GM13977 (cell line): ENCODE results near the gene FNTB.

Experiments
- DNase-seq: peaks from one replicate; pipeline ENCODE4 v3.0.0; 2012; ENCODE audit warnings: low spot score
- in situ Hi-C: fragments of 300-500 bp; cut with MboI; formaldehyde crosslinking; loops from one replicate; pipeline ENCODE4 v1.12.0; 2022; ENCODE audit warnings: low sequenced_read_pairs, low pct_unique_long_range_greater_than_20kb, mixed read lengths, inconsistent platforms; ENCODE audit not compliant: unreplicated experiment
- TF ChIP-seq, protein P1 (sequence below): IDR thresholded peaks from 2 replicates; pipeline ENCODE4 v1.5.1; 2012; ENCODE audit warnings: mild to moderate bottlenecking, control low read depth; ENCODE audit not compliant: insufficient read depth; ENCODE audit errors: extremely low read depth, missing control alignments

The FNTB gene

DNA sequence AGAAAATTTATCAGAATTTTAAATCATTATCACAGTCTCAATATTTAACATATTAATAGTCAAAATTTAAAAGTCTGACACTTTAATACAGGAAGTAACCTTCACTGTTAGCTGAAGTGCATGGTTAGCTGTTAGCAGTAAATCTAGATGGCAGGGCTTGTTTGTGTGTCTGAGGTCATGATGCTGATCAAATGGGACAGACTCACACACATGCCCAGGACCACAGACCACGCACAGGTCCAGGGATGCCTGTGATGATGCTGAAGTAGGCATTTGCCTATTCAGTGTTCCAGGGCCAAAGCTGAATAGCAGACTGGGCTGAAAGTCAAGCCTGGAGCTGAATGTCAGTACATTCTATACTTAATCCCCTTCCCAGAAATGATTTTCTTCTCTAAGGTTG is 20.5 kb downstream of the FNTB start:
- DNase-seq: no peak
- in situ Hi-C loops: no loop called here
- TF ChIP-seq, protein P1, sequence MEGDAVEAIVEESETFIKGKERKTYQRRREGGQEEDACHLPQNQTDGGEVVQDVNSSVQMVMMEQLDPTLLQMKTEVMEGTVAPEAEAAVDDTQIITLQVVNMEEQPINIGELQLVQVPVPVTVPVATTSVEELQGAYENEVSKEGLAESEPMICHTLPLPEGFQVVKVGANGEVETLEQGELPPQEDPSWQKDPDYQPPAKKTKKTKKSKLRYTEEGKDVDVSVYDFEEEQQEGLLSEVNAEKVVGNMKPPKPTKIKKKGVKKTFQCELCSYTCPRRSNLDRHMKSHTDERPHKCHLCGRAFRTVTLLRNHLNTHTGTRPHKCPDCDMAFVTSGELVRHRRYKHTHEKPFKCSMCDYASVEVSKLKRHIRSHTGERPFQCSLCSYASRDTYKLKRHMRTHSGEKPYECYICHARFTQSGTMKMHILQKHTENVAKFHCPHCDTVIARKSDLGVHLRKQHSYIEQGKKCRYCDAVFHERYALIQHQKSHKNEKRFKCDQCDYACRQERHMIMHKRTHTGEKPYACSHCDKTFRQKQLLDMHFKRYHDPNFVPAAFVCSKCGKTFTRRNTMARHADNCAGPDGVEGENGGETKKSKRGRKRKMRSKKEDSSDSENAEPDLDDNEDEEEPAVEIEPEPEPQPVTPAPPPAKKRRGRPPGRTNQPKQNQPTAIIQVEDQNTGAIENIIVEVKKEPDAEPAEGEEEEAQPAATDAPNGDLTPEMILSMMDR: no peak

DNA sequence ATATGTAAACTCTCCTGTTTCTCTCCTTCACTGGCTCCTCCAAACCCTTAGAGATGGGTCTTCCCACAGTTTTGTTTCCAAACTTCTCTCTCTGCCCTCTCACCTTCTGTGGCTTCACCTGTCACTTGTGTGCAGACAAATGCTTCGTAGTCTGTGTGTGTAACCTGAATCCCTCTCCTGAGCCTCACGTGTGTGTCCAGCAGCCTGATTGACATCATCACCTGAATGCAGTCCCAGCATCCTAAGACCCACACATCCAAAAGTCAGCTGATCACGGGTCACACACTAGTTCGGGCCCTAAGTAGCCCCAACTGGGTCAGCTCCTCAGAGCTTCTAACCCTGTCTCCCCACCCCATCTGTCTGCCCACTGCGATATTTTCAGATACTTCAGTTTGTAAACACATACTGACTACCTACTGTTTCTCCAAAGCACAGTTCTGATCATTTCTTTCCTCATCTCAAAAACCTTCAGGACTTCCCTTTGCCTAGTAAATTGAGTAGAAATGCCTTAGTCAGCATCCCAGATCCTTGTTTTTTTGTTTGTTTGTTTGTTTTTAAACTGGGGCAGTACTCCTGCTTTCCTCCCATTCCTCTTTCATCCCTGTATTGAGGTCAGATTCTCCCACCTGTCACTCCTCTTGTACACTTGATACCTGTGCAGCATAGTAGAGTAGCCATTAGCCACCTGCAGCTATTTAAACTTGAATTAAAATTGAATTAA is 23.7 kb downstream of the FNTB start:
- TF ChIP-seq, protein P1: no peak
- in situ Hi-C loops: no loop called here
- no peak for DNase-seq

DNA sequence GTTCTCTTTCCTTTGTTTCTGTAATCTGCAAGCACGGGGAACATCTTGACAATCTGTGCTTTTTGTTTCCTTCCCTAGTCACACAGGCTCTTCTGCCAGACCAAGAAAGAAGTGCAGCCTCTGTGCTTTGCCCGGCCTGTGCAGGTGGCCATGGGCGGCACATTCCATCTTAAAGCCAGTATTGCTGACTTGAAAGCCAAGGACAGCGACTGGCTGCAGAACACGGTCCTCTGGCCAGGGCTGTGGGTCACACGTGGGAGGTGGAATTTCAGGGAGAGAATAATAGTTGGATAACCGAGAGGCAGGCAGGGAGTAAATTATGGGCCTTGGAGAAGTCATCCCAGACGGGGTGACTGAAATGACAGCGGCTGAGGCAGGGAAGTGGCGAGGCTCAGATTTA is 24.8 kb downstream of the FNTB start:
- DNase-seq: no peak
- TF ChIP-seq, protein P1: no peak
- in situ Hi-C loops: no loop called here

DNA sequence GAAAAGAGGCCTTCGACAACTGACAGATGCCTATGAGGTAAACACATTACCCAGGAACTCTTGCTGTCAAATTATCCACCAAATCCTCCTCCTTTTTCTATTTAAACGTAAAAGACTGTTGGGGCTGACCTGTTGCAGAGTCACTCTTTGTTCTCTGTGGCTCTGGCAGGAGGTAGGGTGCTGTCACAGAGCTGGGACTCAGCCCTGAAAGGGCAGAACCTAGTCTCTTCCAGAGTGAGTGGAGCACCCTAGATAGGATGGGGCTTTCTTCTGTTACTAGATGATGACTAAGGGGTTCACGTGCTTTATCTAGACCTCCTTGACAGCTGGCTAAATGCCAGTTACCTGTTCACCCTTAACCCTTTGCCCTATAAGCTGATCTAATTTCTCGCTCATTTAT is 25.7 kb downstream of the FNTB start:
- in situ Hi-C loops: no loop called here
- TF ChIP-seq, protein P1: no peak
- DNase-seq: no peak

DNA sequence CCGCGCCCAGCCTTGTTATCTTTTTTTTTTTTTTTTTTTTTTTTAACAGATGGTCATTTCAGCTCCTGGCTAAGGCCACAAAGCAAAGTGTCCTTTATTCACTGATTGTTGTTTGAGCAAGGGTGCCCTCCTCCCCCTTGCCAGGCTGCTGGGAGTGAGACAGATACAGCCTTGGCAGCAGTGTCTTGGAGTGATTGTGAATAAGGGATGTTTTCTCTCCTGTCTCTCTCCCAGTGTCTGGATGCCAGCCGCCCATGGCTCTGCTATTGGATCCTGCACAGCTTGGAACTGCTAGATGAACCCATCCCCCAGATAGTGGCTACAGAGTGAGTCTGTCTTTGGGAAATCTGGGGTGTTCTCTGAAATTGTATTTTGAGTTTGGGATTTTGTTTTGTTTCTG is 28.7 kb downstream of the FNTB start:
- DNase-seq: no peak
- TF ChIP-seq, protein P1: no peak
- in situ Hi-C loops: no loop called here

DNA sequence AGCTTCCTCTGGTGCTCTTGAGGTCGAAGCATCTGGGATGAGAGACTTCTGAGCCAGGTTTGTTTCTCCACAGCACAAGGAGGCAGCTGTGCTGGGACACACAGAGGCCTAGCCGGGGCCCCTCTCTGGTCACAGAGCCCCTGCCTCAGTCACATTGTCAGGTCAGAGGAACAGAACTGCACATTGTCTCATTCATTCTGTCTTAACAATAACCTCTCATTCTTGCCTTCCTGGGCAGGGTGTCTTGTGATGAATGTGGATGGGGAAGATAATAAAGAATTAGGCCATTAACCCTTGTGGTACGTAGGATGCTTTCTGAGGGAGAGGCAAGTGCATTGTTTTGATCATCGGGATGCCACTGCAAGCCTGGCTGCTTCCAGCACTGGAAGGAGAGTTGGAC is 29.8 kb downstream of the FNTB start:
- in situ Hi-C loops: no loop called here
- DNase-seq: no peak
- TF ChIP-seq, protein P1: no peak

DNA sequence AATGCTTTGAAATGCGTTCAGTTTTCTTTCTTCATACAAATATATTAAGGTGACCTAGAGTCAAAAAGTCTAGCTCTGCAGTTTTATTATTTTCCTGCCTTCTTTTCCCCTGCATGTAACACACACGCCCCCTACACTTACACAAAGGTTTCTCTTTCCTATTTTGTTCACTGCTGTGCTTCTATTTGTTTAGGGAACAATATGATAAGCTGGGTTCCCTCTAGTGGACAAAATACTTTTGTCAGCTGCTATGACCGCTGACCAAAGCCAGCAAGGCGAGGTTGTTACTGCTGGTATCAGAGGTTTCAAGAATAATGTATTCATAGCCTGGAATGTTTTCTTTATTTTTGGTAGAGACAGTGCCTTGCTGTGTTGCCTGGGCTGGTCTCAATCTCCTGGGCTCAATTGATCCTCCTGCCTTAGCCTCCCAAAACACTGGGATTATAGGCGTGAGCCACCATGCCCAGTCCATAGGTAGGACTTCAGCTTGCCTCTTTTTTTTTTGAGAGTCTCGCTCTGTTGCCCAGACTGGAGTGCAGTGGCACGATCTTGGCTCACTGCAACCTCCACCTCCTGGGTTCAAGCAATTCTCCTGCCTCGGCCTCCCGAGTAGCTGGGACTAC is 33.4 kb downstream of the FNTB start:
- peak; percentile 58 for DNase-seq
- TF ChIP-seq, protein P1: peak; percentile 73
- in situ Hi-C loops: no loop called here
